ENCODE data around the gene BABAM2.
A peak's percentile ranks its signal among the peaks of the same experiment; 100 is the strongest.
"Not testable (repeated sequence)": the region's sequence is repeated elsewhere in the genome, so short reads cannot be mapped to it uniquely, and the experiment has no call there.

Gene BABAM2

GRCh38 chr2:27972311-27972710 lies 81.8 kb downstream of the BABAM2 start:
- TF ChIP-seq CTCF (conservative IDR thresholded peaks at IDR 0.05; ENCODE audit: low read depth, low read length) = no peak
- DNase-seq (ENCODE audit: low read depth) = no peak
- H3K4me3 ChIP-seq (ENCODE audit: low read length) = no peak overlapping the region

GRCh38 chr2:27973592-27973991 lies 83.1 kb downstream of the BABAM2 start:
- peak; percentile 38 for TF ChIP-seq CTCF (conservative IDR thresholded peaks at IDR 0.05; ENCODE audit: low read depth, low read length)
- no peak overlapping the region for H3K4me3 ChIP-seq (ENCODE audit: low read length)
- DNase-seq (ENCODE audit: low read depth) = no peak

GRCh38 chr2:27976308-27976707 lies 85.8 kb downstream of the BABAM2 start:
- TF ChIP-seq CTCF (conservative IDR thresholded peaks at IDR 0.05; ENCODE audit: low read depth, low read length) = no peak
- no peak overlapping the region for H3K4me3 ChIP-seq (ENCODE audit: low read length)
- no peak for DNase-seq (ENCODE audit: low read depth)

GRCh38 chr2:27977731-27978312 lies 87.3 kb downstream of the BABAM2 start:
- peak; percentile 50 for DNase-seq (ENCODE audit: low read depth)
- no peak overlapping the region for H3K4me3 ChIP-seq (ENCODE audit: low read length)
- no peak for TF ChIP-seq CTCF (conservative IDR thresholded peaks at IDR 0.05; ENCODE audit: low read depth, low read length)

GRCh38 chr2:27978761-27979160 lies 88.2 kb downstream of the BABAM2 start:
- DNase-seq (ENCODE audit: low read depth); H3K4me3 ChIP-seq (ENCODE audit: low read length): not testable (repeated sequence)

GRCh38 chr2:27980242-27980641 lies 89.7 kb downstream of the BABAM2 start:
- no peak for DNase-seq (ENCODE audit: low read depth)
- no peak overlapping the region for H3K4me3 ChIP-seq (ENCODE audit: low read length)
- no peak for TF ChIP-seq CTCF (conservative IDR thresholded peaks at IDR 0.05; ENCODE audit: low read depth, low read length)

- no peak for TF ChIP-seq CTCF (conservative IDR thresholded peaks at IDR 0.05; ENCODE audit: low read depth, low read length)
Observed at GRCh38 chr2:27984153-27984552, 93.6 kb downstream of the BABAM2 start.

DNA sequence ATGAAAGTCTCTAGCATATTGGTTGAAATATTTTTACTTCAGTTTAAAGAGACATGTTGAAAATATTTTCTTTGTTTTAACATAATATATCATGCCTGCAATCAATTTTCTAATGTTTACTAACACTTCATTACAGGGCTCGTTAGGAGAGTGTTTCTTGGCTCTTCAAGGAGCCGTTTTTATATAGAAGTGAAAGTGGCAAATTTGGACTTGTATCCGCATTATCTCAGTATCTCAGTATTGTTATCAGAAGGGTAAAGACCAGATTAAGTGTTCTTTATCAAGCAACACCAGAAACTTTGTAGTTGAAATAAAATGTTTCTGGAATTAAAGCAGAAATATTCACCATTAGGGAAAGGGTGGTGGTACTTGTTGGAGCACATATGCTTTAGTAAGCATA lies 97.8 kb downstream of the BABAM2 start:
- DNase-seq (ENCODE audit: low read depth) = no peak
- H3K4me3 ChIP-seq (ENCODE audit: low read length) = no peak overlapping the region
- no peak for TF ChIP-seq CTCF (conservative IDR thresholded peaks at IDR 0.05; ENCODE audit: low read depth, low read length)

More at GRCh38 chr2:27984153-27984552, 93.6 kb downstream of the BABAM2 start:
- H3K4me3 ChIP-seq (ENCODE audit: low read length) = no peak overlapping the region
- no peak for DNase-seq (ENCODE audit: low read depth)
